Ovary (tissue), 10 donors: ENCODE measurements around the gene TMEM30A. TPM values are rescaled to one million over a fixed set of nuclear protein-coding genes. Genes with fewer than 3 reads are reported as not detected.

Experiments
- DNase-seq, 5 donors: peaks; one replicate each; pipeline ENCODE4 v3.0.0-alpha.2; 2019 to 2020
- H3K27ac ChIP-seq, 2 donors: fragments of 200-600 bp; one replicate each; pipeline versions ENCODE4 v1.5.1 to v1.8.0; 2019 to 2022
- H3K27me3 ChIP-seq: fragments of 200-600 bp; one replicate; pipeline ENCODE4 v1.8.0; 2022
- H3K36me3 ChIP-seq: fragments of 200-600 bp; sonication (generic); one replicate; pipeline ENCODE4 v1.5.1; 2019
- H3K4me1 ChIP-seq: one replicate; pipeline ENCODE4 v1.8.1; 2013; ENCODE audit warnings: mild to moderate bottlenecking, moderate library complexity; ENCODE audit not compliant: insufficient read depth
- H3K4me3 ChIP-seq: fragments of 200-600 bp; sonication (generic); one replicate; pipeline ENCODE4 v1.5.1; 2017
- H3K9me3 ChIP-seq, 2 donors: fragments of 200-600 bp in 1 of 2; sonication (generic) in 1 of 2; one replicate each; pipeline versions ENCODE4 v1.5.1 to v1.8.1; 2013 to 2019; ENCODE audit warnings: mild to moderate bottlenecking in 1 of 2, moderate library complexity in 1 of 2
- CTCF ChIP-seq, 3 donors: fragments of 450-650 bp in 2 of 3; fragments of 200-600 bp in 1 of 3; IDR thresholded peaks; one replicate each; pipeline versions ENCODE4 v1.5.1 to v1.8.0; 2016 to 2022; ENCODE audit warnings: antibody characterized with exemption in 3 of 3, mild to moderate bottlenecking in 1 of 3
- EP300 ChIP-seq: sonication (generic); formaldehyde crosslinking; IDR thresholded peaks from one replicate; pipeline ENCODE4 v1.6.1; 2017; ENCODE audit warnings: antibody characterized with exemption
- POLR2A ChIP-seq: fragments of 450-650 bp; IDR thresholded peaks from one replicate; pipeline ENCODE4 v1.6.1; 2017; ENCODE audit warnings: antibody characterized with exemption, mild to moderate bottlenecking, moderate library complexity
- WGBS, 3 donors: extraction: QIAGEN DNeasy Blood & Tissue Kit in 1 of 3; methylation state at CpG; one replicate each; pipeline versions ENCODE4 v1.1.5 to v1.1.7; 2013 to 2017; 5-methylcytosine and 5-hydroxymethylcytosine counted together
- intact Hi-C, 4 donors: fragments of 100-400 bp; cut with DNase I; formaldehyde crosslinking; loops; one replicate each; pipeline versions ENCODE4 v1.11.0 to v1.15.1; 2022 to 2023
- long read RNA-seq, 3 donors: library from polyadenylated mRNA in 2 of 3; unstranded in 2 of 3; transcript quantifications; one replicate each; pipeline ENCODE4 v2.0.0 and lab custom pipeline, GENCODE V29; 2021 to 2026
- polyA plus RNA-seq, 2 donors: library from polyadenylated mRNA; stranded (reverse); fragments of 200-250 nt in 1 of 2; fragments of 350-450 nt in 1 of 2; fragmentation: Illumina TruSeq in 1 of 2; extraction: RNeasy Lipid Tissue Mini Kit (QIAGEN cat#74804) in 1 of 2; gene quantifications; one replicate each; pipeline ENCODE4 v1.2.3, GENCODE V29; 2013 to 2014
- total RNA-seq, 7 donors: library from RNA; depleted of rRNA in 2 of 7; stranded (reverse); fragments of >200 nt in 2 of 7; fragmentation: NEBNext Ultra II Directional in 3 of 7; extraction: Animal tissue kit (Norgen Biotek cat#: 25700) in 3 of 7; gene quantifications; one replicate each; pipeline versions ENCODE4 v1.1.0 to v1.2.4, GENCODE V29; 2016 to 2023
- donor health status: DM: no; HTN: no; CAD: no; lungs with moderate emphysema.
- donor health status: DM: no; HTN: no; CAD: no.
- donor health status: Bipolar disorder and iron deficiency.
- donor health status: DM: yes; HTN: yes; CAD: no.
- donor health status: DM: no; HTN: no; CAD: no.
- donor health status: DM: yes; HTN: yes; CAD: no.

The TMEM30A gene
- total RNA-seq (10 to 100 TPM; 48.9 to 88.0 (median 72.8) TPM), polyA plus RNA-seq (10 to 100 TPM; 46.1 to 61.6 TPM)
- long read RNA-seq, donor 1, full-length matches to known transcripts, result 20 of 28 reads
- long read RNA-seq, donor 1, partial matches to known transcripts, result 2 of 28 reads
- long read RNA-seq, donor 1, other reads (novel, unspliced or antisense), result 6 of 28 reads
- long read RNA-seq, donor 2, full-length matches to known transcripts, result 31 of 44 reads
- long read RNA-seq, donor 2, partial matches to known transcripts, result 13 of 44 reads
- long read RNA-seq, donor 2, other reads (novel, unspliced or antisense), result 0 of 44 reads
- long read RNA-seq, donor 3, full-length matches to known transcripts, result 95 of 102 reads
- long read RNA-seq, donor 3, partial matches to known transcripts, result 1 of 102 reads
- long read RNA-seq, donor 3, other reads (novel, unspliced or antisense), result 6 of 102 reads

- H3K36me3 ChIP-seq, result no peaks in the 10 kb centered on the region
- intact Hi-C loops, result no loop called here
- H3K4me3 ChIP-seq, result peak within 1 kb of the TSS; percentile 96
- H3K27ac ChIP-seq, result peak within 1 kb of the TSS; percentile 73 to 80
- H3K9me3 ChIP-seq, result no peaks in the 10 kb centered on the region
- no peaks in the 10 kb centered on the region for H3K27me3 ChIP-seq
- H3K4me1 ChIP-seq, result peaks cover 6% of the 10 kb centered on the region
- TF ChIP-seq EP300, result no peak
- TF ChIP-seq POLR2A, result peak; percentile 79
- 0 to 1% (median 0%) methylated on average over 54 to 55 of the region's 55 CpGs for WGBS, 3 donors
- peak; percentile 94 to 97 (median 96) for DNase-seq
These were observed at the start of gene TMEM30A for GRCh38 chr6:75284632-75285282. Gene TMEM30A (minus strand): TSS chr6:75284792. CDS start chr6:75284638, 154 bp downstream.

DNA sequence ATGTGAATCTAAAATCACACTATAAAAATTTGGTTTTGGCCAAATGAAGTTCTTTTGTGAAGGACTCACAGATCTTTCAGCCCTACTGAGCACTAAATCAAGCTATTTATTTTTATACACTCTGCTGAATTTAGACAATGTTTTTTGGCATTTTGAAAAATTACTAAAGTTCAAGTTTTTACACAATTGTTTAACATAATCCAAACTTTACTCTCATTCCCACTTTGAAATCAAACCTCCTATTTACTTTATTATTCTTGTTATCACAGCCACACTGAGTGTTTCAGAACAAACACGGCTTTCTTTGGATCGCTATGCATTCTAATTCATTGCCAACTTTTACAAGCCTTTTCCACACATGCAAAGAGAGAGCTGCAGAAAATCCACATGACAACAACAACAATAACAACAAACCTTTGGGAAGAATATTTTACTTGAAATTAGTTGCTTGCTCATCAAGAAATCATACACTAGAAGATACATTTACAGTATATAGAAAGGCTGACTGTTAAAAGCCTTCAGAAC, 49.1 kb upstream of the TMEM30A start:
- Histone ChIP-seq H3K4me1 (peaks cover 2% of the 10 kb centered on the region), H3K9me3 (no peaks in the 10 kb centered on the region), H3K4me3 (no peak overlapping the region), H3K27me3 (no peaks in the 10 kb centered on the region), H3K36me3 (no peaks in the 10 kb centered on the region), H3K27ac (no peak overlapping the region)
- DNase-seq, result no peak
- 18 to 26% (median 20%) methylated on average over 2 of the region's 2 CpGs for WGBS, 3 donors
- TF ChIP-seq CTCF (IDR thresholded peaks at IDR 0.05) (no peak), POLR2A (no peak), EP300 (no peak)
- intact Hi-C loops, result no loop called here

- H3K36me3 ChIP-seq, result no peaks in the 10 kb centered on the region
- H3K4me1 ChIP-seq, result peaks cover 2% of the 10 kb centered on the region
- no peaks in the 10 kb centered on the region for H3K9me3 ChIP-seq
- 93 to 96% (median 95%) methylated on average over 2 of the region's 2 CpGs for WGBS, 3 donors
- TF ChIP-seq POLR2A (no peak), EP300 (no peak), CTCF (IDR thresholded peaks at IDR 0.05) (no peak)
- no peak for DNase-seq
- H3K27me3 ChIP-seq, result no peaks in the 10 kb centered on the region
- intact Hi-C loops, result no loop called here
- no peak overlapping the region for H3K27ac ChIP-seq
- H3K4me3 ChIP-seq, result no peak overlapping the region
These were observed 46.6 kb upstream of the TMEM30A start for GRCh38 chr6:75331151-75331550.

DNA sequence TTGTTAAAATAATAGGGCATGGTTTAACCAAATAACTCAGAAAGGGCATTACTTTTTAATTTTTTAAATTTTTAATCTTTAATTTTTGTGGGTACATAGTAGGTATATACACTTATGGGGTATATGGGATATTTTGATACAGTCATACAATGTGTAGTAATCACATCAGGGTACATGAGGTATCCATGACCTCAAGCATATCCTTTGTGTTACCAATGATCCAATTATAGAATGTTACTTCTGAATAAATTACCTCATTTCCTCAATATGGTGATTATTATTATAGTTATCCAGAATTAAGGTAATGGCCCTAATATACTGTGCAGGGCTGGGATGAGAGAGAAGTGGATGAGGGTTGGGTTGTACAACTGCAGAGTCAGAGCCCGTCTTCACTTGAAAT, 45.1 kb upstream of the TMEM30A start:
- DNase-seq, result no peak
- H3K4me3 ChIP-seq, result no peak overlapping the region
- 95 to 100% (median 100%) methylated on average over 1 of the region's 1 CpG for WGBS, 3 donors
- H3K27ac ChIP-seq, result no peak overlapping the region
- peaks cover 1% of the 10 kb centered on the region for H3K4me1 ChIP-seq
- H3K9me3 ChIP-seq, result no peaks in the 10 kb centered on the region
- TF ChIP-seq POLR2A (no peak), CTCF (IDR thresholded peaks at IDR 0.05) (no peak), EP300 (no peak)
- no peaks in the 10 kb centered on the region for H3K27me3 ChIP-seq
- intact Hi-C loops, result no loop called here
- H3K36me3 ChIP-seq, result no peaks in the 10 kb centered on the region

- no peaks in the 10 kb centered on the region for H3K27me3 ChIP-seq
- H3K9me3 ChIP-seq, result no peaks in the 10 kb centered on the region
- WGBS, 3 donors, result 81 to 91% (median 85%) methylated on average over 1 of the region's 1 CpG
- H3K4me3 ChIP-seq, result no peak overlapping the region
- no peak overlapping the region for H3K27ac ChIP-seq
- H3K4me1 ChIP-seq, result no peaks in the 10 kb centered on the region
- DNase-seq, result no peak
- TF ChIP-seq EP300 (no peak), POLR2A (no peak), CTCF (IDR thresholded peaks at IDR 0.05) (no peak)
- intact Hi-C loops, result no loop called here
- no peaks in the 10 kb centered on the region for H3K36me3 ChIP-seq
These were observed 43.2 kb upstream of the TMEM30A start for GRCh38 chr6:75327807-75328206.
